HG03457 (cell line): ENCODE data around the gene LAIR2.
A peak's percentile ranks its signal among the peaks of the same experiment; 100 is the strongest.
"Not testable (repeated sequence)": the region's sequence is repeated elsewhere in the genome, so short reads cannot be mapped to it uniquely, and the experiment has no call there.

Experiments used
- ATAC-seq: cut with Tn5 transposase; IDR thresholded peaks from one replicate; pipeline ENCODE4 v1.9.1; 2021; ENCODE audit warnings: moderate number of reproducible peaks; ENCODE audit not compliant: unreplicated experiment

LAIR2 gene

GRCh38 chr19:54464044-54464629 lies 38.5 kb upstream of the LAIR2 start:
- ATAC-seq: peak; percentile 30

DNA sequence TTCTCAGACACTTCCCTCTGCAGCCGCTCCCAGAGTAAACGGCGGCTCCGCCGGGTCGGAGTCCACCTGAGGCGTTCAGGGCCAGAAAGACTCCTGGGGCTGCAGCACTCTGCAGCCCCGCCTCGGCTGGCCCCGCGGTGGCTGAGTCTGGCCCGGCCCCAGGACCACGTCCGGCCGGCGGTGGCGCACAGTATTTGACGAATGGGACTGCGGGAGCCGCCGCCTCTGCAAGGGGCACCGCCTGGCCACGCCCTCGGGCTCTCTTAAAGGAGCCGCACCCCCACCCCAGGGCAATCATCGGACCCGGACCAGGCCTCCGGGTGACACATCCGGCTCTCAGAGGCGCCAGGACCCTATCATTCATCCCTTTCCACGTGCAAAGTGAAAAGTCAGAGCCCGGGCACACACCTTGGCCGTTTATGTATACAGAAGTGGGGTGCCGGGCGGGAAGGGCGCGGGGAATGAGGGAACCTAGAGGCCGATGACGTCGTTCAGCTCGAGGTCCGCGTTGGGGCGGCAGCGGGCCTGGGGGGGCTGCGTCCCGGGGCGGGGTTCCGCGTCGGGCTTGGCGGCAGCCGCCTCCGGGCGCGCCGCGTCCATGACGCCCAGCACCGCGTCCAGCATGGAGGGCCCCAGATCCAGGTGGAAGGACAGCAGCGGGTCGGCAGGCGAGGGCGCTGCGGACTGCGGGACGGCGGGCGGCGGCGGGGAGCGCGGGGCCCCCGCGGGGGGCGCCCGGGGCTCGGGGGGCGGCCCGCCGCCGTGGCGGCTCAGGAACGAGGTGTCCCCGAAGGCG lies 37.8 kb upstream of the LAIR2 start:
- peak; percentile 33 for ATAC-seq

- ATAC-seq: no peak
Observed at GRCh38 chr19:54465426-54466109, 37.1 kb upstream of the LAIR2 start.

GRCh38 chr19:54466110-54466480 lies 36.5 kb upstream of the LAIR2 start:
- not testable (repeated sequence) for ATAC-seq

- no peak for ATAC-seq
Observed at GRCh38 chr19:54469496-54469934, 33.1 kb upstream of the LAIR2 start.

DNA sequence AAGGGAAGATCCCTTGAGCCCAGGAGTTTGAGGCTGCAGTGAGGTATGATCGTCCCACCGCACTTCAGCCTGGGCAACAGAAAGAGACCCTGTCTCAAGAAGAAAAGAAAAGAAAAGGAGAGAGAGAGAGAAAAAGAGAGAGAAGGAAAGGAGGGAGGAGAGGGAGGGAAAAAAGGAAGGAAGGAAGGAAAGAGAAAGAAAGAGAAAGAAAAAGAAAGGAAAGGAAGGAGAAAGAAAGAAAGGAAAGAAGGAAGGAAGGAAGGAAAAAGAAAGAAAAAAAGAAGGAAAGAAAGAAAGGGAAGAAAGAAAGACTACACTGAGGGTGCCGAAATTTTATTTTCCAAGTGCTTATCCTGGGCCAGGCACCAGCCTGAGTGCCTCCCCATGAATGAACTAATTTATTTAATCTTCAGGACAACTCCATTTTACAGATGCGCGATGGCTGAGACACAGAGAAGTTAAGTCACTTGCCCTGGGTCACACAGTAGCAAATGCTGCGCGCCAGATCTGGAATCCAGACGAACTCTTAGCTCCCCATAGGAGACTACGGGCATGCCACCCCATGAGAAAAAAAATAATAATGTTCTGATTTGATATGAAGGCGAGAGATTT lies 32.2 kb upstream of the LAIR2 start:
- ATAC-seq: no peak

GRCh38 chr19:54470991-54471782 lies 31.4 kb upstream of the LAIR2 start:
- no peak for ATAC-seq

DNA sequence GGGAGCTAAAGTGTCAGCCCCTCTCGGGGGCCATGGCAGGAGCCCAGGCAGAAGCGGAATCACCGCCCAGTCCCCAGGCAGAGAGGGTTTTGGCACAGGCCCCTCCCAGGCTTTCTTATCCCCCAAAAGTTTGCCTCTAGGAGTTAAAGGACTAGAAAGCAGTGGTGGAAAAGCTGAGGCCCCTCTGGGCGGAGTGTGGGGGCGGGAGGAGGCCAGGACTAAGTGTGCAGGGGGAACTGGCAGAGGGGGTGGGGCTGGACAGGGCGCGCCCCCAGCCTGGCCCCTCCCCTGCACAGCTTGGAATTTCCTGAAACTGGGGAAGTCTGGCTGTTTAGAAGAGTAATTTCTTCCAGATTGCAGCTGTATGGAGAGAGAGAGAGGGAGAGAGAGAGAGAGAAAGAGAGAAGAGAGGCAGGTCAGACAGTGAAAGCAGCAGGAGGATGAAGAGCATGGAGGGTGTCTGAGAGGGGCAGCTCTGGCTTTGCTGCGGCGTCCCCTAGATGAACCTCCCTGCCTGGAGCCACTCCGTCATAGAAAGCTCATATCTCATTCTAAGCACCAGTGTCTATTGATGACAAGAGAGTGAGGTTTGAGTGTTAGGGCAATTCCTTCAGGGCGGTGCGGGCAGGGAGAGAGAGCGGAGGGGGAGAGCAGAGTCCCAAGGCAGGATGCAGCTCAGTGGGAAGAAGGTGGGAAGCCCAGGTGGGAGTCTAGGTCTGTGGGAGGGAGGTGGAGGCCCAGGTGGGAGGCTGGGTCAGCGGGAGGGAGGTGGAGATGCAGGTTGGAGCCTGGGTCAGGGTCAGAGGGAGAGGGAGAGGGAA lies 29.4 kb upstream of the LAIR2 start, which contains the start of gene CDC42EP5:
Gene CDC42EP5, minus strand, starts transcription at position 226 of the 821 bp plus-strand sequence. CDS start 7,749 bp downstream, outside the sequence.
- no peak for ATAC-seq

DNA sequence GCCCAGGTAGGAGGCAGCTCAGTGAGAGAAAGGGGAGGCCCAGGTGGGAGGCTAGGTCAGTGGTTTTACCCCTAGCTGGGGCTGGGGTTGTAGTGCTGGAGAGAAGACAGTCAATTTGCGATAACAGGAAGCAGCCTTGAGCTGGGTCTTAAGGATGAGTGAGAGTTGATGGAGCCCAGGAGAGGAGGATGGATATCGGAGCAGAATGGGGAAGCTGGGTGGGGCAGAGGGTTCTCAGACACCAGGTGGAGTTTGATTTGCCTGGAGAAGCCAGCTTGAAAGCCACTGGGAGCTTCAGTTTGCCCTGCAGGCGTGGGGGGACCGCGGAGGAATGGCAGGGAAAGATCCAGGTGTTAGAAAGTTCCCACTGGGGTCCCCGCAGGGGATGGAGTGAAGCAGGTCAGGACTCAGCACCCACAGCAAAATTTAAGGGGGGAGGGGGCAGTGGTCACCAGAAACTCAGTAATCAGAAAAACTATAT lies 28.7 kb upstream of the LAIR2 start:
- ATAC-seq: no peak

GRCh38 chr19:54475706-54476105 lies 26.9 kb upstream of the LAIR2 start:
- no peak for ATAC-seq

- no peak for ATAC-seq
Observed at GRCh38 chr19:54477650-54478049, 25.0 kb upstream of the LAIR2 start.

DNA sequence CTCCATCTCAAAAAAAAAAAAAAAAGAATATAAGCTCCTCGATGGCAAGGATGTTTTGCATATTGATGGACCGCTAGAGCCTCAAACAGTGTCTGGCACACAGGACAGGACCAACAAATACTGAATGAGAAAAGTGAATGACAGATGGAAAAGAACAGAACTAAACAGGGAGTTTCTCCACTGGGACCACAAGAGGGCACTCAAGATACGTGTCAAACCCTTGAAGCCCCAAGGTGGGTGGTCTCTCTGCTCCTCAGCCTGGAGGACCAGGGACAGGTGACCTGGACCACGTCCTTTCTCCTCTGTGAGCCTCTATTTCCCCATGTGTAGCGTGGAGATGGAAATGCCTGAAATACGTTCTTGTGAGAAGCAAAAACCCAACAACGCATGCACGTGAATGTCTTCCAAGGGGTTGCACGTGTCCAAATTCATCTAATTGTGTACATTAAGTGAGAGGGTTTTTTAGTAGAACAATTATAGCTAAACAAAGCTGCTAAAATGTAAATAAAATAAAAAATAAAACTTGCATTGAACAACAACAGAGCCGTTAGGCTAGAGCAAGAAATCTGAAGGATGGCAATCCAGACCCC lies 23.9 kb upstream of the LAIR2 start:
- ATAC-seq: no peak

DNA sequence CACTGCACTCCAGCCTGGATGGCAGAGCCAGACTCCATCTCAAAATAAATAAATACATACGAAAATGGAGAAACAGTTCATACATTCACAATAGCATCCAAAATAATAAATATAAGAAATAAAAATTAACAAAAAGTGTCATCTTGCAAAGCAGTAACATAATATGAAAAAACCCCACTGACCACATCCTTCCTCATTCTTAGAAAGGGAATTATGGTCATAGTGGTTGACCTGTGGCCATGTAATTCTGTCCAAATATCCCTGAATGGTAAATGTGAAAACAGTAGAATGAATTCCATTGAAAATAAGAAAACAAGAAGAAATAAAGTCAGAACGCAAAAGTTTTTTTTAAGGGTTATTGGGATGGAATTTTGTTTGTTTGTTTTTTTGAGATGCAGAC lies 22.6 kb upstream of the LAIR2 start:
- ATAC-seq: no peak

- ATAC-seq: no peak
Observed at GRCh38 chr19:54481326-54481930, 21.2 kb upstream of the LAIR2 start.

- no peak for ATAC-seq
Observed at GRCh38 chr19:54482889-54483288, 19.7 kb upstream of the LAIR2 start.

- no peak for ATAC-seq
Observed at GRCh38 chr19:54484451-54484850, 18.2 kb upstream of the LAIR2 start.

GRCh38 chr19:54485851-54486250 lies 16.8 kb upstream of the LAIR2 start:
- no peak for ATAC-seq

- no peak for ATAC-seq
Observed at GRCh38 chr19:54489341-54489740, 13.3 kb upstream of the LAIR2 start.

GRCh38 chr19:54489766-54490165 lies 12.9 kb upstream of the LAIR2 start:
- ATAC-seq: no peak
